Omental fat pad (tissue), 4 donors: ENCODE results near the gene MRPL36. TPM values are rescaled to one million over a fixed set of nuclear protein-coding genes. Genes with fewer than 3 reads are reported as not detected.

ENCODE experiments used
- ATAC-seq: fragments of 150-250 bp; one replicate; pipeline ENCODE4 v1.9.1; 2016; ENCODE audit warnings: mild to moderate bottlenecking, moderate library complexity; ENCODE audit not compliant: low FRiP score
- DNase-seq: peaks from one replicate; pipeline ENCODE4 v3.0.0-alpha.2; 2019; ENCODE audit warnings: low spot score
- CTCF ChIP-seq, 3 donors: fragments of 450-650 bp; IDR thresholded peaks; one replicate each; pipeline ENCODE4 v1.5.1; 2016 to 2017; ENCODE audit warnings: antibody characterized with exemption in 3 of 3, mild to moderate bottlenecking in 3 of 3, moderate library complexity in 2 of 3
- total RNA-seq, 4 donors: library from RNA; depleted of rRNA; stranded (reverse); fragments of >200 nt; gene quantifications; one replicate each; pipeline ENCODE4 v1.1.0, GENCODE V29; 2016

Gene MRPL36
- total RNA-seq, 4 donors from 2014 or later: 16.1 to 57.5 (median 49.5) TPM

- DNase-seq (no peak), ATAC-seq (no peak)
- TF ChIP-seq CTCF (IDR thresholded peaks at IDR 0.05): no peak
These were observed 11.0 kb upstream of the MRPL36 start for GRCh38 chr5:1810581-1811101.

- no peak for ATAC-seq
- DNase-seq: no peak
- TF ChIP-seq CTCF (IDR thresholded peaks at IDR 0.05): no peak
These were observed 9.9 kb upstream of the MRPL36 start for GRCh38 chr5:1809416-1810035.

GRCh38 chr5:1808439-1808838 is 8.8 kb upstream of the MRPL36 start:
- no peak for TF ChIP-seq CTCF (IDR thresholded peaks at IDR 0.05)
- DNase-seq (no peak), ATAC-seq (no peak)

GRCh38 chr5:1807451-1808185 is 8.0 kb upstream of the MRPL36 start:
- DNase-seq: no peak
- ATAC-seq: no peak
- TF ChIP-seq CTCF (IDR thresholded peaks at IDR 0.05): no peak

DNA sequence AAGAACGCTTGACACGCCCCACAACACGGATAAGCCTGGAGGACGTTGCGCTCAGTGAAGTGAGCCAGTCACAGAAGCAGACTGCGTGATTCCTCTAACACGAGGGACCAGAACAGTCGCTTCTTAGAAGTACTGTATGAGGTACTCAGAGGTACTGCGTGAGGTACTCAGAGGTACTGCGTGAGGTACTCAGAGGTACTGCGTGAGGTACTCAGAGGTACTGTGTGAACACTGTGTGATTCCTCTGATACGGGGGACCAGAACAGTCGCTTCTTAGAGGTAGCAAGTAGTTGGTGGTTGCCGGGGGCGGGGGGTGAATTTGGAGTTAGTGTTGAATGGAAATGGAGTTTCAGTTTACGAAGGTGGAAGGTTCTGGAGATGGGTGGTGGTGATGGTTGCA is 7.3 kb upstream of the MRPL36 start:
- DNase-seq: no peak
- TF ChIP-seq CTCF (IDR thresholded peaks at IDR 0.05): no peak
- no peak for ATAC-seq

GRCh38 chr5:1806199-1806598 is 6.6 kb upstream of the MRPL36 start:
- TF ChIP-seq CTCF (IDR thresholded peaks at IDR 0.05): no peak
- DNase-seq (no peak), ATAC-seq (no peak)

DNA sequence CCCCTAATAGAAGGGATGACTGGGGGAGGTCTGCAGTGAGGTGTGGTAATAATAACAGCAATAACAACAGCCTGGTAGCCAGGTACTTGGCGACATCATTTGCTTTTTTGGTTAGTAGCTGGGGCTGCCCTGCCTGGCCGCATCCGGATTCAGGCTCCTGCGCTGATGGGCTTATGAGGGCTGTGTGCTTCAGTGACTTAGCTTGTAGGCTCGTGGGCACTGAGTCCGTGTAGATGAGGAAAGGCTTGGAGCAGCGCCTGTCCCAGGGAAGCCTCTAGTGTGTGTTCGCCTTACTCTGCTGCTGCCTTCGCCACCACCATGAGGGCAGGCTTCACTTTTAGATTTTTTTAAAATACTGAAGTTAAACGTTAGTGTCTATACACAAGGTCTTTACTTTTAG is 6.1 kb upstream of the MRPL36 start:
- no peak for TF ChIP-seq CTCF (IDR thresholded peaks at IDR 0.05)
- no peak for ATAC-seq
- DNase-seq: no peak
